ENCODE data around the gene WDR93.

The WDR93 gene

DNA sequence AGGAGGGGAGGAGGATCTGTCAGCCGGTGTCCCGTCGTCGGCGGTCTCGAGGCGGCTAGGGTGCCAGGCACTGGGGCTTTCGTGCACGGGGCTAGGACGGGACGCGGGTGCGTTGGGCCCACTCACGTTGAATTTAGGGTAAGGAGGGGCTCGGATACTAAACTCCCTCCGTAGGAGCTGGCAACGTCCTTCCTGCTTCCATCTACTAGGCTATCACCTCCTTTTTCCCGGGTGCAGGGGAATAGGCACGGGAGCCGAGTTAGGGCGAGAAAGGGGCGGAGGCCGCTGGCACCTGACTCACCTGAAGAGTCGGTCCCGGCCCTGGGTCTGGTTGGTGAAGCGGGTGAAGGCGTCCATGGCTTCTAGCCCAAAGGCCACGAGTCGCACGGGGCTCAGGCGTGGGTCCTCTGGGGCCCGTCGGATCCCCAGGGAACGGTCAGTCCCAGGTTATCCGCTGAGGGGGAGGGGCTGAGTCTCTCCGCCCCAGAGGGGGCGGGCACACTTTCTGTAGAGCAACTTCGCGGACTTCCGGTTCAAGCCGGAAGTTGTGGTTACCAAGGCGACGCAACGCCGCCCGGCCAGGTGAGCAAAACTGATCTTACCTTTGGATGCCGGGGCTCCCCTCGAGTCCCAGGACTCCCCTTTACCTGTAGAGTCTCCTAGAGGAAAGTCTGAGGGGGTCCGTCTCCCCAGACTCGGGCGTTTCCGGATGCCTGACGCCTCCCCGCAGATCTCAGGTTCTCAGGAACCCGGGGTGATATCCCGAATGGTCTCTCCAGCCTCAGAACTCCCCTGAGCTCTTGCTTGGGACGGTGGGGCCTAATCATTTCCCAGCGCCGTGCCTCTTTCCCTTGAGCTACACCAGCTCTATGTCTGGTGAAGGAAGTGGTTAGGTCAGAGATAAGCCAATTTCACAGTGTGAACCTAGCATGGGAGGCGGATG, at the start of gene WDR93, which contains the start of gene PEX11A:
Gene WDR93 (plus strand): TSS at position 536 of the 943 bp plus-strand sequence. CDS start 10,936 bp downstream, outside the sequence.
Gene PEX11A (minus strand): TSS at position 479 of the 943 bp plus-strand sequence. CDS start 122 bp downstream, at position 357.
- peak; percentile 83 to 94 (median 92) for DNase-seq

GRCh38 chr15:89641053-89641452, 49.6 kb upstream of the WDR93 start:
- DNase-seq, result no peak

DNA sequence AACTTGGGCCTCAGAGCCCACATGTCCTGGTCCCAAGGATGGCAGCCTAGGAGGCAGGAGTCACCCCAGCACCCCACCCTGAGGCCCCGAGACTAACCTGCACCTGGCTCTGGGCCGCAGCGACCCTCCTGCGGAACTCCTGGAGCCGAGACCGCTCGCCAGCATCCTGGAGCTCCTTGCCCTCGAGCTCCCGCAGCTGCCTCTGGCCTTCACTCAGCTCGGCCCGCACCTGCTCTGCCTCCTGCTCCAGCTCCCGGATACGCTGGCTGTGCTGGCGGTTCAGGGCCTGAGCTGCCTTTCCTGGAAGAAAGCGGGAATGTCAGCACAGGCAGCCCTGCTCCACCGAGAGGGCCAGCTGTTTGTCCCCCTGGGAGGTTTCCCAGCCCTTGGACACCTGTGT, 48.5 kb upstream of the WDR93 start:
- DNase-seq, result no peak

GRCh38 chr15:89645680-89646079, 44.9 kb upstream of the WDR93 start:
- no peak for DNase-seq

GRCh38 chr15:89646416-89647141, 44.0 kb upstream of the WDR93 start:
- DNase-seq, result no peak

- peak; percentile 34 to 61 (median 56) for DNase-seq
These were observed 43.3 kb upstream of the WDR93 start for GRCh38 chr15:89647191-89647851.

GRCh38 chr15:89648106-89649012, 42.3 kb upstream of the WDR93 start:
- DNase-seq, result no peak

- no peak for DNase-seq
These were observed 41.5 kb upstream of the WDR93 start for GRCh38 chr15:89649013-89649625.

GRCh38 chr15:89649716-89650115, 40.9 kb upstream of the WDR93 start:
- no peak for DNase-seq

- DNase-seq, result no peak
These were observed 38.5 kb upstream of the WDR93 start for GRCh38 chr15:89652131-89652530.

GRCh38 chr15:89652666-89653065, 37.9 kb upstream of the WDR93 start:
- DNase-seq, result no peak

DNA sequence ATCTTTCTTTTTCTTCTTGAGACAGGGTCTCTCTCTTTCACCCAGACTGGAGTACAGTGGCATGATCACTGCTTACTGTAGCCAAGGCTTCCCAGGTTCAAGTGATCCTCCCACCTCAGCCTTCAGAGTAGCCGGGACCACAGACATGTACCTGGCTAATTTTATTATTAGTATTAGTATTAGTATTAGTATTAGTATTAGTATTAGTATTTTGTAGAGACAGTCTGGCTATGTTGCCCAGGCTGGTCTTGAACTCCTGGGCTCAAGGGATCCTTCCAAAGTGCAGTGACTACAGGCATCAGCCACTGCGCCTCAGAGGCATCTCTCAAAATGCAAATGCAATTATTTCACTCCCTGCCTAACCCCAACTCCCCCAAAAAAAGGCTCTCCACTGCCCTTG, 37.0 kb upstream of the WDR93 start:
- DNase-seq, result no peak

GRCh38 chr15:89654301-89654761, 36.3 kb upstream of the WDR93 start:
- DNase-seq, result no peak

GRCh38 chr15:89654847-89655805, 35.5 kb upstream of the WDR93 start, which contains the start of gene KIF7:
KIF7 (minus strand) TSS chr15:89655467; CDS start chr15:89652930, 2,537 bp downstream.
- DNase-seq, result peak; percentile 51 to 62 (median 62)

- DNase-seq, result peak in 1 of 3 experiments; percentile 50
These were observed 34.3 kb upstream of the WDR93 start for GRCh38 chr15:89656116-89656815.

DNA sequence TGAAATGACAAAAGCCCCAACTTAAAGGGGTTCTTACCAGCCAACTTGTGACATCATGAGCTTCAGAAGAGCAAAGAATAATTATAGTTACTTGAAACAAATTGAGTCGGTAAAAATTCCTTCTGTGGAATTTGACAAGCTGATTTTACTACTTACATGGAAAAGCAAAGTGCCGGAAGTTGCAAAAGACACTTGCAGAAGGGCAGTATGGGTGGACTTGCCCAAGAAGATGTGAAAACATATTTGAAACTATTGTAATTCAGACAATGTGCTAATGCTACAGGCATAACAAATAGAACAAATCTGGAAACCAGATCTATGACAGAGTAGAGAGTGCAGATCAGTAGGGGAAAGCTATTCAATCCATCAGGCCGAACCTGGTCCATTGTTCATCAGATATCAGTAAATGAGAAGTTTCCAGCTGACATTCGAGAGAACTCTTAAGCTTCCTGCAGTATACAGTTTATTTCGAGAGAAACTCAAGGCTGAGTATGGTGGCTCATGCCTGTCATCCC, 32.9 kb upstream of the WDR93 start:
- no peak for DNase-seq

GRCh38 chr15:89659295-89659694, 31.3 kb upstream of the WDR93 start:
- DNase-seq, result no peak

DNA sequence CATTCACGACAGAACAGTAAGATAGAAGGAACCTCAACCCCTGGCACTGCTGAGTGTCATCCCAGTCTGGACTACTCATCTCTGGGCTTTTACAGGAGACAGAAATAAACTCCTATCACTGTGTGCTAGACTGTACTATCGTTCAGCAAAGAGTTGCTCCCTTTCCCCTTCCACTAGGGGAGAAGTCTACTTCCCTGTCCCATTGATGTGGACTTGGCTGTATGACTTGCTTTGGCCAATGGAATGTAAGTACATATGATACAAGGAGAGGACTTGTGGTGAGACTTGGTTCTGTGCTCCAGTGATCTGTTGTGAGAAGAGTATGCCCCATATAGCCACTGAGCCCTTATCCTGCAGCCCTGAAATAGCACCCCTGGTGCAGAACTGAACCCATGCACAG, 30.1 kb upstream of the WDR93 start:
- no peak for DNase-seq

Data from NCI-H1417 (cell line).